Left colon (tissue), 2 donors: ENCODE measurements around the gene SPG21. TPM values are rescaled to one million over a fixed set of nuclear protein-coding genes. Genes with fewer than 3 reads are reported as not detected.
A peak's percentile ranks its signal among the peaks of the same experiment; 100 is the strongest.

Source experiments
- ATAC-seq: fragments of 200-7000 bp; cut with Tn5 transposase; one replicate; pipeline ENCODE4 v1.9.1; 2020; ENCODE audit warnings: mild to moderate bottlenecking, moderate library complexity
- DNase-seq, 2 donors: peaks; one replicate each; pipeline ENCODE4 v3.0.0-alpha.2; 2020
- intact Hi-C, 2 donors: fragments of 100-400 bp; cut with DNase I in 1 of 2; cut with micrococcal nuclease in 1 of 2; formaldehyde crosslinking; loops; one replicate each; pipeline versions ENCODE4 v1.11.2 to v1.14.0; 2022; cut with DNase I, micrococcal nuclease
- total RNA-seq, 2 donors: library from RNA; stranded (reverse); fragmentation: NEBNext Ultra II Directional; extraction: Animal tissue kit (Norgen Biotek cat#: 25700); gene quantifications; one replicate each; pipeline ENCODE4 v1.2.1, GENCODE V29; 2021
- donor health status: DM: no; HTN: no; CAD: no.
- donor health status: DM: yes; HTN: yes; CAD: no.

Gene SPG21
- total RNA-seq, 2 donors from 2014 or later, result 51.5 to 63.5 TPM

- no peak for ATAC-seq
- DNase-seq, result no peak
- intact Hi-C loops, result no loop called here
Observed at GRCh38 chr15:64997745-64998375, 8.1 kb upstream of the SPG21 start.

GRCh38 chr15:64997066-64997465, 7.4 kb upstream of the SPG21 start:
- intact Hi-C loops, result no loop called here
- ATAC-seq (no peak), DNase-seq (no peak)

- intact Hi-C loops, result no loop called here
- ATAC-seq, result no peak
- DNase-seq, result no peak
Observed at GRCh38 chr15:64993290-64993689, 3.6 kb upstream of the SPG21 start.

- DNase-seq (no peak), ATAC-seq (peak; percentile 17)
- intact Hi-C loops, result no loop called here
Observed at GRCh38 chr15:64991536-64992135, 1.9 kb upstream of the SPG21 start.

- intact Hi-C loops, result no loop called here
- no peak for DNase-seq
- no peak for ATAC-seq
Observed at GRCh38 chr15:64990168-64990470, 405 bp upstream of the SPG21 start.

GRCh38 chr15:64987136-64987535, 2.6 kb downstream of the SPG21 start:
- no peak for ATAC-seq
- intact Hi-C loops, result no loop called here

GRCh38 chr15:64985366-64986033, 4.2 kb downstream of the SPG21 start:
- ATAC-seq (peak; percentile 39), DNase-seq (no peak)
- intact Hi-C loops, result no loop called here

More at GRCh38 chr15:64987136-64987535, 2.6 kb downstream of the SPG21 start:
- DNase-seq, result no peak

- no peak for ATAC-seq
- intact Hi-C loops, result no loop called here
Observed at GRCh38 chr15:64982472-64982871, 7.2 kb downstream of the SPG21 start.

GRCh38 chr15:64981812-64982431, 7.8 kb downstream of the SPG21 start:
- ATAC-seq (no peak), DNase-seq (no peak)
- intact Hi-C loops, result no loop called here

More at GRCh38 chr15:64982472-64982871, 7.2 kb downstream of the SPG21 start:
- DNase-seq, result no peak

- intact Hi-C loops, result no loop called here
- DNase-seq (no peak), ATAC-seq (no peak)
Observed at GRCh38 chr15:64979252-64979710, 10.4 kb downstream of the SPG21 start.

GRCh38 chr15:64975390-64975789, 14.3 kb downstream of the SPG21 start:
- intact Hi-C loops, result no loop called here

GRCh38 chr15:64970698-64971097, 19.0 kb downstream of the SPG21 start:
- intact Hi-C loops, result no loop called here
- ATAC-seq, result no peak
- no peak for DNase-seq

More at GRCh38 chr15:64975390-64975789, 14.3 kb downstream of the SPG21 start:
- DNase-seq (no peak), ATAC-seq (no peak)

GRCh38 chr15:64969401-64969800, 20.3 kb downstream of the SPG21 start:
- no peak for DNase-seq
- ATAC-seq, result no peak
- intact Hi-C loops, result no loop called here

- DNase-seq (no peak), ATAC-seq (no peak)
- intact Hi-C loops, result no loop called here
Observed at GRCh38 chr15:64961013-64961412, 28.7 kb downstream of the SPG21 start.

- DNase-seq, result no peak
- no peak for ATAC-seq
- intact Hi-C loops, result no loop called here
Observed at GRCh38 chr15:64960153-64960552, 29.6 kb downstream of the SPG21 start.

- intact Hi-C loops, result no loop called here
- ATAC-seq (no peak), DNase-seq (no peak)
Observed at GRCh38 chr15:64959128-64959527, 30.6 kb downstream of the SPG21 start.

- intact Hi-C loops, result no loop called here
- DNase-seq (no peak), ATAC-seq (no peak)
Observed at GRCh38 chr15:64954395-64954794, 35.3 kb downstream of the SPG21 start.

GRCh38 chr15:64951777-64952418, 37.8 kb downstream of the SPG21 start:
- DNase-seq (no peak), ATAC-seq (no peak)
- intact Hi-C loops, result no loop called here

- no peak for ATAC-seq
- intact Hi-C loops, result no loop called here
- DNase-seq, result no peak
Observed at GRCh38 chr15:64950888-64951287, 38.8 kb downstream of the SPG21 start.
